PC-9 (cell line): ENCODE data around the gene OR8G5. TPM values are rescaled to one million over a fixed set of nuclear protein-coding genes. Genes with fewer than 3 reads are reported as not detected.

ENCODE experiments used
- BruUV-seq: library from RNA; stranded (reverse); fragments of 400-500 nt; replicated peaks from 2 replicates; lab custom pipeline; 2021; lab: Mats Ljungman, UMichigan
- CTCF ChIA-PET: fragments of 300-600 bp; sonication (Branson Sonifier 250); formaldehyde crosslinking; loops from one replicate; lab custom pipeline; 2022; ENCODE audit warnings: antibody characterized with exemption; lab: Charles Lee
- POLR2A ChIA-PET: fragments of 300-600 bp; sonication (Branson Sonifier 250); formaldehyde crosslinking; loops from one replicate; lab custom pipeline; 2022; ENCODE audit warnings: antibody characterized with exemption; ENCODE audit not compliant: unreplicated experiment; lab: Charles Lee
- DNase-seq, 2 experiments: peaks; one replicate each; pipeline versions ENCODE4 v3.0.0 to v3.0.0-alpha.2; 2015 to 2022; ENCODE audit warnings: mixed read lengths in 1 of 2
- H2AFZ ChIP-seq: fragments of 200-600 bp; sonication (generic); 2 replicates; pipeline ENCODE4 v1.8.1; 2017; ENCODE audit warnings: antibody characterized with exemption
- H3F3A ChIP-seq: fragments of 200-600 bp; sonication (generic); 2 replicates; pipeline ENCODE4 v1.8.1; 2017; ENCODE audit warnings: antibody characterized with exemption, mild to moderate bottlenecking, low read depth; ENCODE audit not compliant: insufficient read depth
- H3K27ac ChIP-seq: fragments of 200-600 bp; sonication (generic); 2 replicates; pipeline ENCODE4 v1.6.1; 2016; ENCODE audit warnings: mixed run types
- H3K27me3 ChIP-seq: fragments of 200-600 bp; sonication (generic); 2 replicates; pipeline ENCODE4 v1.6.1; 2016; ENCODE audit warnings: low read depth, mixed run types; ENCODE audit not compliant: insufficient read depth
- H3K36me3 ChIP-seq: fragments of 200-600 bp; sonication (generic); 2 replicates; pipeline ENCODE4 v1.6.1; 2016; ENCODE audit warnings: low read depth, mixed run types
- H3K4me1 ChIP-seq: fragments of 200-600 bp; sonication (generic); replicated peaks from 2 replicates; pipeline ENCODE4 v1.6.1; 2016; ENCODE audit warnings: mixed run types; ENCODE audit not compliant: insufficient read depth
- H3K4me2 ChIP-seq: fragments of 200-600 bp; sonication (generic); 2 replicates; pipeline ENCODE4 v1.6.1; 2017; ENCODE audit warnings: mixed run types
- H3K4me3 ChIP-seq: fragments of 200-600 bp; sonication (generic); 2 replicates; pipeline ENCODE4 v1.6.1; 2016; ENCODE audit warnings: mixed run types
- H3K79me2 ChIP-seq: fragments of 200-600 bp; sonication (generic); 2 replicates; pipeline ENCODE4 v1.6.1; 2017; ENCODE audit warnings: low read depth, mixed run types
- H3K9me2 ChIP-seq: fragments of 200-600 bp; sonication (generic); 2 replicates; pipeline ENCODE4 v1.8.1; 2017; ENCODE audit warnings: mild to moderate bottlenecking; ENCODE audit not compliant: insufficient read depth
- H3K9me3 ChIP-seq: fragments of 200-600 bp; sonication (generic); 2 replicates; pipeline ENCODE4 v1.8.1; 2016; ENCODE audit warnings: low read depth; ENCODE audit not compliant: insufficient read depth
- H4K20me1 ChIP-seq: fragments of 200-600 bp; sonication (generic); 2 replicates; pipeline ENCODE4 v1.8.1; 2017; ENCODE audit not compliant: insufficient read depth
- CTCF ChIP-seq: fragments of 200-600 bp; sonication (generic); conservative IDR thresholded peaks from 2 replicates; pipeline ENCODE4 v1.6.1; 2017; ENCODE audit warnings: mixed run types, antibody characterized with exemption, mild to moderate bottlenecking, moderate library complexity
- EZH2 ChIP-seq: fragments of 200-600 bp; sonication (generic); IDR thresholded peaks from 2 replicates; pipeline ENCODE4 v1.8.0; 2017; ENCODE audit warnings: antibody characterized with exemption, low read depth
- intact Hi-C: fragments of 100-400 bp; cut with micrococcal nuclease; formaldehyde crosslinking; loops from one replicate; pipeline ENCODE4 v1.10.0; 2022; ENCODE audit not compliant: unreplicated experiment
- total RNA-seq: library from RNA; stranded (reverse); gene quantifications from 2 replicates; pipeline ENCODE4 v1.2.3, GENCODE V29; 2021

OR8G5 gene
- total RNA-seq, 1 experiment from 2014 or later, result not detected

- POLR2A ChIA-PET, result no interaction called here
- Histone ChIP-seq H3K36me3 (no peaks in the 10 kb centered on the region), H2AFZ (no peak overlapping the region), H3K9me2 (no peaks in the 10 kb centered on the region), H3K4me2 (no peak overlapping the region), H3F3A (no peaks in the 10 kb centered on the region), H3K27ac (no peak overlapping the region), H3K79me2 (no peaks in the 10 kb centered on the region), H3K4me3 (no peak overlapping the region), H4K20me1 (no peaks in the 10 kb centered on the region), H3K27me3 (no peaks in the 10 kb centered on the region), H3K4me1 (no peaks in the 10 kb centered on the region), H3K9me3 (no peaks in the 10 kb centered on the region)
- TF ChIP-seq CTCF, result no peak
- TF ChIP-seq EZH2, result no peak
- CTCF ChIA-PET, result no interaction called here
- intact Hi-C loops, result no loop called here
- no TSS peak for BruUV-seq
- no peak for DNase-seq
Observed at GRCh38 chr11:124277804-124278203, 21.6 kb downstream of the OR8G5 start.

- H3K27me3 ChIP-seq, result no peaks in the 10 kb centered on the region
- H3K4me1 ChIP-seq, result no peaks in the 10 kb centered on the region
- no peaks in the 10 kb centered on the region for H3F3A ChIP-seq
- no peaks in the 10 kb centered on the region for H4K20me1 ChIP-seq
- intact Hi-C loops, result no loop called here
- POLR2A ChIA-PET, result no interaction called here
- no peak overlapping the region for H3K27ac ChIP-seq
- no peaks in the 10 kb centered on the region for H3K9me2 ChIP-seq
- no peak for DNase-seq
- H2AFZ ChIP-seq, result no peak overlapping the region
- TF ChIP-seq EZH2, result no peak
- TF ChIP-seq CTCF, result no peak
- H3K4me3 ChIP-seq, result no peak overlapping the region
- no peaks in the 10 kb centered on the region for H3K79me2 ChIP-seq
- H3K9me3 ChIP-seq, result no peaks in the 10 kb centered on the region
- BruUV-seq, result no TSS peak
- no peaks in the 10 kb centered on the region for H3K36me3 ChIP-seq
- H3K4me2 ChIP-seq, result no peak overlapping the region
- CTCF ChIA-PET, result no interaction called here
Observed at GRCh38 chr11:124278261-124278660, 22.1 kb downstream of the OR8G5 start.

GRCh38 chr11:124285610-124286344 lies 29.6 kb downstream of the OR8G5 start:
- POLR2A ChIA-PET, result no interaction called here
- CTCF ChIA-PET, result no interaction called here
- no peaks in the 10 kb centered on the region for H3K9me3 ChIP-seq
- no peak overlapping the region for H2AFZ ChIP-seq
- no peak overlapping the region for H3K4me2 ChIP-seq
- H3K9me2 ChIP-seq, result no peaks in the 10 kb centered on the region
- no peak overlapping the region for H3K4me3 ChIP-seq
- TF ChIP-seq EZH2 (no peak), CTCF (no peak)
- intact Hi-C loops, result no loop called here
- no peaks in the 10 kb centered on the region for H3F3A ChIP-seq
- no peaks in the 10 kb centered on the region for H3K27me3 ChIP-seq
- DNase-seq, result no peak
- no peak overlapping the region for H3K27ac ChIP-seq
- no TSS peak for BruUV-seq
- H3K4me1 ChIP-seq, result no peaks in the 10 kb centered on the region
- H3K79me2 ChIP-seq, result no peaks in the 10 kb centered on the region
- no peaks in the 10 kb centered on the region for H4K20me1 ChIP-seq
- no peaks in the 10 kb centered on the region for H3K36me3 ChIP-seq
